GM12801 (cell line): ENCODE data around the gene POU2F2.

Experiments used
- CTCF ChIP-seq: IDR thresholded peaks from one replicate; pipeline ENCODE4 v1.5.1; 2011; ENCODE audit warnings: control low read depth; ENCODE audit not compliant: insufficient read length; ENCODE audit errors: extremely low read depth

POU2F2 gene

GRCh38 chr19:42109896-42110295 lies 22.4 kb downstream of the POU2F2 start:
- TF ChIP-seq CTCF = no peak

GRCh38 chr19:42108527-42109389 lies 23.5 kb downstream of the POU2F2 start:
- TF ChIP-seq CTCF = peak; percentile 99

- TF ChIP-seq CTCF = no peak
Measured at GRCh38 chr19:42105368-42105767, 26.9 kb downstream of the POU2F2 start.

GRCh38 chr19:42102877-42103276 lies 29.4 kb downstream of the POU2F2 start:
- no peak for TF ChIP-seq CTCF

GRCh38 chr19:42099336-42099925 lies 32.8 kb downstream of the POU2F2 start:
- no peak for TF ChIP-seq CTCF

GRCh38 chr19:42098781-42099180 lies 33.5 kb downstream of the POU2F2 start:
- no peak for TF ChIP-seq CTCF

GRCh38 chr19:42097461-42097860 lies 34.8 kb downstream of the POU2F2 start:
- no peak for TF ChIP-seq CTCF
